HG02885 (cell line): ENCODE results near the gene PTGDS.
A peak's percentile ranks its signal among the peaks of the same experiment; 100 is the strongest.

Experiments used
- ATAC-seq: cut with Tn5 transposase; IDR thresholded peaks from one replicate; pipeline ENCODE4 v1.9.1; 2021; ENCODE audit warnings: mild to moderate bottlenecking; ENCODE audit not compliant: unreplicated experiment, poor library complexity

PTGDS gene

DNA sequence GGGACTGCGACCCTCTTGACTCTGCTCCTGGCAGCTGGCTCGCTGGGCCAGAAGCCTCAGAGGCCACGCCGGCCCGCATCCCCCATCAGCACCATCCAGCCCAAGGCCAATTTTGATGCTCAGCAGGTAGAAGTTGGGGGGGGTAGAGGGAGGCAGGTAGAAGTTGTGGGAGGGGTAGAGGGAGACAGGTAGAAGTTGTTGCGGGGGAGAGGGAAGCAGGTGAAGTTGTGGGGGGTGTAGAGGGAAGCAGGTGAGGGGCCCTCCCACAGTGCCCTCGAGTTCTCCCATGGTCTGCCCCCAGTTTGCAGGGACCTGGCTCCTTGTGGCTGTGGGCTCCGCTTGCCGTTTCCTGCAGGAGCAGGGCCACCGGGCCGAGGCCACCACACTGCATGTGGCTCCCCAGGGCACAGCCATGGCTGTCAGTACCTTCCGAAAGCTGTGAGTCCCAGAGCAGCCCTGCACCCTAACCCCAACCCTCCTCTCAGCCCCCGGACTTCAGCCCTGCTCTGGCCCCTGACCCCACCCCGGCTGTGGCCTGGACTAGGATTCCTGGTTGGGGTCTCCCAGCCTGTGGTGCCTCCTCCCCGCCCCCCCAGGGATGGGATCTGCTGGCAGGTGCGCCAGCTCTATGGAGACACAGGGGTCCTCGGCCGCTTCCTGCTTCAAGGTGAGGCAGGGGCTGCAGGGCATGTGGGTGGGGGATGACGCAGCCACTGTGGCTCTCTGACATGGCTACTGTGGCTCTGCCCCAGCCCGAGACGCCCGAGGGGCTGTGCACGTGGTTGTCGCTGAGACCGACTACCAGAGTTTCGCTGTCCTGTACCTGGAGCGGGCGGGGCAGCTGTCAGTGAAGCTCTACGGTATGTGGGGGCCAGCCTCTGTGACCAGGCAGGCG, 31.7 kb upstream of the PTGDS start:
- ATAC-seq, result no peak

DNA sequence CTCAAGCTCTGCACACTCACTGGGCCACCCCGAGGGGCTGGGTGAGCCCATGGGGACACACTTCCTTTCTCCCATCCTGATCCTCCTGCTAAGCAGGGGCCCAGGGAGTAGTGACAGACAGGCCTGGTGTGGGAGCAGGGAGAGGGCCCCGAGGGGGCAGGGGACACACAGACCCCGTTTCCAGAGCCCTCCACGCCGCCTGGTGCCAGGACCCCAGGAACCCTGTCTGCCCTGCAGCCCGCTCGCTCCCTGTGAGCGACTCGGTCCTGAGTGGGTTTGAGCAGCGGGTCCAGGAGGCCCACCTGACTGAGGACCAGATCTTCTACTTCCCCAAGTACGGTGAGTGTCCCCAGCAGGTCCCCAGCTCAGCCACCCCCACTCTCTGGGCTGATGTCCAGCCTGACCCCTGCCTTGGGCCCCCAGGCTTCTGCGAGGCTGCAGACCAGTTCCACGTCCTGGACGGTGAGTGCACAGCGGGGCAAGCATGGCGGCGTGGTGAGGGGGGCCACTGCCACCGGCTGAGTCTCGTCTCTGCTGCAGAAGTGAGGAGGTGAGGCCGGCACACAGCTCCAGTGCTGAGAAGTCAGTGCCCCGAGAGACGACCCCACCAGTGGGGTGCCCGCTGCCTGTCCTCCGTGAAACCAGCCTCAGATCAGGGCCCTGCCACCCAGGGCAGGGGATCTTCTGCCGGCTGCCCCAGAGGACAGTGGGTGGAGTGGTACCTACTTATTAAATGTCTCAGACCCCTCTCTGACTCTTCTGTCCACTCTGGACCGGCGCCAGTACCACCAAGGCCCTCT, 30.9 kb upstream of the PTGDS start:
- no peak for ATAC-seq

DNA sequence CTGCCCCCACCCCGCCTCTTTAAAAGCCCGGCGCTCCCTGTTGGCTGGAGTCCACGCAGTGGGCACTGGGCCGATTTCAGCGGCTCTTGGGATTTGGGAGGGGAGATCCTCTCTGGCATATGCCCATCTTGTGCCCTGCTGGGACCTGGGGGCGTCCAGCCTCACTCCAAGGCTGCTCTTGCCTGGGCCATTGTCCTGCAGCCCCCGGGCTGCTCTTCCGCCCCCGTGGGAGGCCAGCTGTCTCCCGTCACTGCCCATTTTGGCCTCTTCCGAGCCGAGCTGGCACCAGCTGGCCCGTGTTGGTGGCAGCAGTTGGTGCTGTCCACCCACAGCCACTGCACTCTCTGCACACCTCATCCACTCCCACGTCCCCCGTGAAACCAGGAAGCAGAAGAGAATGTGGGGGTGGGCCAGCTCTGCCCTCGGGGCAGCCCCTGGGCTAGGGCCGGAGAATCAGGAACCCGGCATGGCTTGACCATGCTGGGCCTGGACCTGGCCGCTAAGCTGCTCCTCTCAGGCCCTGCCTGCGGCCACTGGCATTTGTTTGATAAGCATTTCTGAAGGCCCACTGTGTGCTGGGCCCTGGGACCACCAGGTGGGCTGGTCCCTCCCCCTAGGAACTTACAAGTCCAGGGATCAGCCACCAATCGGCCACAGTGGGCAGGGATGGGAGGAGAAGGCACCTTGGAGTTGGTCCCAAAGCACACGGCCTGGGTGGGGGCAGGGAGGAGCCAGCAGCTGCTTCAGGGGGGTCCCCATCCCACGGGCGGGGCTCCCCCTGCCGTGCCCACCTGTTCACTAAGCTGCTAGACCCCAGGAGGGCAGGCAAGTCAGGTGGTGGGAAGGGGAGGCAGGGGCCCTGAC, 30.0 kb upstream of the PTGDS start:
- no peak for ATAC-seq

DNA sequence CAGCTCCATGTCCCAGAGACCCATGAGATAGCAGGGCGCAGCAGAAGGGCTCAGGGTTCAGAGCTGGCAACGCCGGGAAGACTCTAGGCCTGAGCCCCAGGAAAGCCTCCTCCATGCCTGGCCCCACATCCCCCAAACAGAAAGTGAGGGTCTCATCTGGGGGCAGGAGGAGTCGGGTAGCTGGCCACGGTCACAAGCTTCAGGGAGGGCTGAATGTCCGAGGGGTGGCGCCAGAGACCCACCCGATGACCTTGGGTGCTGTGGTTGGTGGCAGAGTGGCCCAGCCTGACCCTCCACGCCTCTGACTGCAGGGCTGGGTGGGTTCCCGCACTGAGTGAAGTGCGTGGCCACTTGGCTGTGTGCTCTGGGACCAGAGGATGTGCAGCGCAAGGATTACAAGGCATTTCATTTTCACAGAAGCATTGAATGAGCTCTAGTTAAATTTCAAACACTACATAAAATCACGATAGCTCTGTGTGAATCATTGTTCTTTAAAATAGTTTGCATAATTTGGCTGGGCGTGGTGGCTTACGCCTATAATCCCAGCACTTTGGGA, 29.3 kb upstream of the PTGDS start:
- no peak for ATAC-seq

- ATAC-seq, result no peak
Measured at GRCh38 chr9:136949239-136949816, 28.0 kb upstream of the PTGDS start.

- ATAC-seq, result peak; percentile 89
Measured at GRCh38 chr9:136949817-136950655, 27.3 kb upstream of the PTGDS start.

- ATAC-seq, result no peak
Measured at GRCh38 chr9:136950656-136951276, 26.5 kb upstream of the PTGDS start.

DNA sequence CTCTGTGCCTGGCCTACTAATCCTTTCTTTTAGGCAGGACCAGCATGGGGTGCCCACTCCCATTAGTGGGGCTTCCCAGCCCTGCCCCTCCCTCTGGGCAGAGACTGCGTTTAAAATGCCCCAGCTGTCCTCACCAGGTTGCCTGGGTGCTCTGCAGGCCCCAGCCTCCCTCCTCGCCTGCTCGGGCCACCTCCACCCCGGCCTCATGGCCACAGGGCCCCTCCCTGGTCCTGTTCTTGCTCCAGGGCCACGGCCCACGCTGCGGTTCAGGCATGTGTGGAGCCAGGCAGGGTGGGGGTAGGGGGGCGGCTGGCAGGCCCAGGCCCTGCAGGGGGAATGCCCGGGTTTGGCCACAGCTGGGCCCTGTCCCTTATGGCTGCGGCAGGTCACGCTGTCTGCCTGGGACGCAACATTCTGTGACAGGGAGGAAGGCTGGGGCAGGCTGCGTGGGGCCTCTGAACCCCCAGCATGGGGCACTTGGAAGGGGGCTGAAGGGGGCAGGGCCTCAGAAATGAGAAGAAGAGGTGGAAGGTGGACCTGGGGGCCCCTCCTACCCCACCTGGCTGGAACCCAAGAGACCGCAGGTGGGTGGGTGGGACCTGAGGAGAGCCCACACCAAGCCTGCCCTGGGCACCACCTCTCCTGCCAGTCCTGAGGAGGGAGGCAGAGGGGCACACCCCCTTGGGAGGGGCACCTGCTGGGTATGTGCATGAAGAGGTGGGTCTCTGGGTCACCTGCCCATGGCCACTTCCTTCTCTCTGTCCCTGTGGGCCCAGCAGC, 25.6 kb upstream of the PTGDS start, which contains the start of gene LCN12:
LCN12 (plus strand) TSS at position 733 of the 780 bp plus-strand sequence. CDS start 55 bp downstream, outside the sequence.
- ATAC-seq, result no peak

DNA sequence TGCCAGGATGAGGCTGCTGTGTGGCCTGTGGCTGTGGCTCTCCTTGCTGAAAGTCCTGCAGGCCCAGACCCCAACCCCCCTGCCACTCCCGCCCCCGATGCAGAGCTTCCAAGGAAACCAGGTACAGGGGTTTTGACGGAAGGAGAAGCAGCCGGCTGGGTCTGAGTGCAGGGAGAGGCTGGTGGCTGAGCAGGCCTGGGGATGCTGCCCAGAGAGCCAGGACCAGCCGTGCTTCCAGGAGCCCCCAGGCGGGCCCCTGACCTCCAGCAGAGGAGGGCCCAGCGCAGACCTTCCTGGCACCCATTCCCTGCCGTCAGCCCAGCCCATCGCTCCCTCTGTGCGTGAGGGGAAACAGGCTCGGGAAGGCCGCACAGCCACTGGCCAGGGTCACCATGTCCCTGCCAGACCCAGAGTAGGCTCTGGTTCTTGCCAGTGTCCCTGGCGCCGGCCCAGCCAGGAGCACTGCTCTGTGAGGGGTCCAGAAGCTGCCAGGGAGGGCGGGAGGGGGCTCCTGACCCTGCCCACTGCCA, 24.9 kb upstream of the PTGDS start:
- ATAC-seq, result no peak

DNA sequence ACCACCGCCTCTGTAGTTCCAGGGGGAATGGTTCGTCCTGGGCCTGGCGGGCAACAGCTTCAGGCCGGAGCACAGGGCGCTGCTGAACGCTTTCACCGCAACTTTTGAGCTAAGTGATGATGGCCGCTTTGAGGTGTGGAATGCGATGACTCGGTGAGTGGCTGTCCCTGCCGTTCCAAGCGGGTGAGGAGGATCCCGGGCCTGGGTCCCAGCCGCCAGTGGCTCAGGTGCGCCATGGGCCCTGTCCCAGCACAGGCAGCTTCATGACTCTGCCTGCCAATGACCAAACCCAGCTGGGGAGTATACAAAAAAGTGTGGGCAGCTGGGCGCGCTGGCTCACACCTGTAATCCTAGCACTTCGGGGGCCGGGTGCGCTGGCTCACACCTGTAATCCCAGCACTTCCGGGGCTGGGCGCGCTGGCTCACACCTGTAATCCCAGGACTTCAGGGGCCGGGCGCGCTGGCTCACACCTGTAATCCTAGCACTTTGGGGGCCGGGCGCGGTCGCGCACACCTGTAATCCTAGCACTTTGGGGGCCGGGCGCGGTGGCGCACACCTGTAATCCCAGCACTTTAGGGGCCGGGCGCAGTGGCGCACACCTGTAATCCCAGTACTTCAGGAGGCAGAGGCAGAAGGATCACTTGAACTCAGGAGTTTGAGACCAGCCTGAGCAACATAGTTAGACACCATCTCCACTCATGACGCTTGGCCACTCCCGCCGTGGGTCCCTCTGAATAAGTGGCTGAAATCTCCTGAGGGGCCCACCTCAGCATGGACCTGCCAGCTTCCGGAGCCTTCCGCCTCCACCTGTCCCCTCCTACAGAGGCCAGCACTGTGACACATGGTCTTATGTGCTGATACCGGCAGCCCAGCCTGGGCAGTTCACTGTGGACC, 24.2 kb upstream of the PTGDS start:
- no peak for ATAC-seq

GRCh38 chr9:136953771-136954269, 23.5 kb upstream of the PTGDS start:
- no peak for ATAC-seq

DNA sequence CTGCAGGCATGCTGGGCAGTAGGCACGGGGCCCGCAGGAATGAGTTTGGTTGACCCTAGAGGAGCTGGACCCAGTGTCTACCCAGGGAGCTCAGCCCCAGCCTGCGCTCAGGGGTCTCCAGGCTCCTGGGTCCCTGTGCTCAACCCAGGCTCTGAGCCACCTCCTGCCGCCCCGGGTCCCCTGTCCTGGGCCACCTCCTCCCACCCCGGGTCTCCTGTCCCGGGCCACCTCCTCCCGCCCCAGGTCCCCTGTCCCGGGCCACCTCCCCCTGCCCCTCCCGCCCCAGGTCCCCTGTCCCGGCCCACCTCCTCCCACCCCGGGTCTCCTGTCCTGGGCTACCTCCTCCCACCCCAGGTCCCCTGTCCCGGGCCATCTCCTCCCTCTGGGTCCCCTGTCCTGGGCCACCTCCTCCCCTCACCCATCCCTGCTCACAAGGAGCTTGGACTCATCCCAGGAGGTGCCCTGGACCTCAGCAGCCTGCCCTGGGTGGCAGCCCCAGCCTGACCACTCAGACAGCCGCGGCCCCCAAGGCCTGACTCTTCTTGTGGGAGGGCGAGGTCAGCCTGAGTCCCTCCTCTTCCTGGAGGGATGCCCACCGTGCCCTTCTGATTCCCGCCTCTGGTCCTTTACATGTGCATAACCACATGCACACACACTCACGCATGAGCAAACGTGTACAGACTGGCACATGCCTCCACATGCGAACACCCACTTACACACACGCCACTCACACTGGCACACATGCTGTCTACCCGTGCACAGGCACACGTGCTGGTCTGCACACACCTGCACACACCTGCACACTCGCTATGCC, 22.8 kb upstream of the PTGDS start:
- ATAC-seq, result no peak

DNA sequence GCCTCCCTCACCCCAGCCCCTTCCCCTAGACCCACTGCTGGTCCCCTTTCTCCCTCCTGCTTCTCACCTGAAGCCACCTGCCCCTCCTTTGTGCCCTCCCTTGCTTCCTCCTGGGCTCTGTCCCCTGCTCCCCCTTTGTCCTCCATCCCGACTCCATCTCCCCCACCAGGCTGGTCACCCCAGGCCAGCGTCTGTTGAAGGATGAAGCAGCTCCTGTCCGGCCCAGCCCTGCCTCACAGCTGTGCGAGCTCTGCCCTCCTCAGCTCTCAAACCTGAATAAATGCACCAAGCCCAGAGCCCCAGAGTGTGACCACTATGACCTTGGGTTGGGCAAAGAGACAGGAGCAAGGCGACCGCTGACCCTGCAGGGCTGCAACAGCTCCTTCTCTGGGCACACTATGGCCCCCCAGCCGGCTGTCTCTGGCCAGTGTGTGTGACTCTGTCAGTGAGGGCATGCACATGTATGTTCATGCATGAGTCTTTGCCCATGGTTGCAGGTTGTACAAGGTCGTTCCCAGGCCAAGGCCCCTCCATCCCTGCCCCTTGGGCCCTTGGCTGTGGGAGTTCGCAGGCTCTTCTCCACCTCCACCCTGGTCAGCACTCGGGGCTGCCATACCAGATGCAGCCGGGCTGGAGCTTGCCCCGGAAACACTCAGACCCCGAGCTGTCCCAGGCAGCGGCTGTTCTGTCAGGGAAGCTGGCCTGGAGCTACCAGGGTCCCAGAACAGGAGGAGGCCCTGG, 21.9 kb upstream of the PTGDS start:
- ATAC-seq, result no peak

GRCh38 chr9:136955943-136956335, 21.4 kb upstream of the PTGDS start:
- ATAC-seq, result no peak

GRCh38 chr9:136956604-136957003, 20.7 kb upstream of the PTGDS start:
- ATAC-seq, result no peak
